Measurements from ENCODE around the gene WFDC8.

- TF ChIP-seq POLR2A (IDR thresholded peaks at IDR 0.05; ENCODE audit: low read depth, low read length) (no peak), EZH2 (IDR thresholded peaks at IDR 0.05; ENCODE audit: borderline replicate concordance, low read depth, low read length, severe bottlenecking) (no peak), CTCF (IDR thresholded peaks at IDR 0.05; ENCODE audit: extremely low read depth in 1 of 2, insufficient read depth in 1 of 2, low read depth in 1 of 2, low read length in 2 of 2) (no peak)
Observed at GRCh38 chr20:45552456-45552855, 26.6 kb downstream of the WFDC8 start.

All from endothelial cell of umbilical vein (primary cell).